Measurements from ENCODE around the gene TFRC.
"Not testable (repeated sequence)": the region's sequence is repeated elsewhere in the genome, so short reads cannot be mapped to it uniquely, and the experiment has no call there.

The TFRC gene

DNA sequence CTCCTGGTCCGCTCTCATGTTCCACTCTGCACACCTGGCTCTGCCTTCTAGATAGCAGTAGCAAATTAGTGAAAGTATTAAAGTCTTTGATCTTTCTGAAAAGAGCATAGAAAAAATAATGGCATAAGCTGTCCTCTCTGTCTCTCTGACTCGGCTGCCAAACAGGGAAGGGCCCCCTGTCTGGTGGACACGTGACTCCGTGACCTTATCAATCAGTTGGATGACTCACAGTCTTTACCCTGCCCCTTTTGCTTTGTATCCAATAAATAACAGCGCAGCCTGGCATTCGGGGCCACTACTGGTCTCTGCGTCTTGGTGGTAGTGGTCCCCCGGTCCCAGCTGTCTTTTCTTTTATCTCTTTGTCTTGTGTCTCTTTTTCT is 59.4 kb downstream of the TFRC start:
- H4K91ac ChIP-seq (ENCODE audit: low read length); H3K4me2 ChIP-seq (ENCODE audit: low read length, poor library complexity, severe bottlenecking); H2BK15ac ChIP-seq (ENCODE audit: low read depth, poor library complexity, severe bottlenecking); H2BK12ac ChIP-seq (ENCODE audit: low read length in 2 of 2); H3K4me1 ChIP-seq (ENCODE audit: control insufficient read depth, insufficient read depth, low read depth, low read length); H2AFZ ChIP-seq (ENCODE audit: low read depth, low read length); H3K4ac ChIP-seq (ENCODE audit: low read depth in 1 of 2, low read length in 2 of 2); H3K79me1 ChIP-seq (replicated peaks; ENCODE audit: low read length, poor library complexity, severe bottlenecking); H3K14ac ChIP-seq (ENCODE audit: low read length in 2 of 2); H3K9ac ChIP-seq (ENCODE audit: low read length); H3K23ac ChIP-seq (ENCODE audit: low read length in 2 of 2); H2BK5ac ChIP-seq (ENCODE audit: low read depth, low read length, poor library complexity, severe bottlenecking); H3K27ac ChIP-seq (ENCODE audit: low read length, poor library complexity, severe bottlenecking); H3K36me3 ChIP-seq (ENCODE audit: control insufficient read depth in 1 of 2, insufficient read depth in 2 of 2, low read depth in 1 of 2, low read length in 2 of 2); H3K18ac ChIP-seq (ENCODE audit: low read depth in 1 of 2, low read length in 2 of 2); H3K9me3 ChIP-seq (ENCODE audit: control insufficient read depth, low read length); H3K4me3 ChIP-seq (ENCODE audit: insufficient read depth in 1 of 2, low read depth in 1 of 2, low read length in 2 of 2); H2BK120ac ChIP-seq (ENCODE audit: low read depth, low read length); DNase-seq; H4K8ac ChIP-seq (ENCODE audit: low read length); H2AK5ac ChIP-seq (ENCODE audit: low read length, severe bottlenecking): not testable (repeated sequence)
- peaks cover 10 to 21% of the 10 kb centered on the region in 2 experiments for H3K27me3 ChIP-seq (ENCODE audit: control insufficient read depth in 1 of 2, insufficient read depth in 1 of 2, low read length in 2 of 2)
- WGBS: 82% methylated on average over 8 of the region's 8 CpGs

DNA sequence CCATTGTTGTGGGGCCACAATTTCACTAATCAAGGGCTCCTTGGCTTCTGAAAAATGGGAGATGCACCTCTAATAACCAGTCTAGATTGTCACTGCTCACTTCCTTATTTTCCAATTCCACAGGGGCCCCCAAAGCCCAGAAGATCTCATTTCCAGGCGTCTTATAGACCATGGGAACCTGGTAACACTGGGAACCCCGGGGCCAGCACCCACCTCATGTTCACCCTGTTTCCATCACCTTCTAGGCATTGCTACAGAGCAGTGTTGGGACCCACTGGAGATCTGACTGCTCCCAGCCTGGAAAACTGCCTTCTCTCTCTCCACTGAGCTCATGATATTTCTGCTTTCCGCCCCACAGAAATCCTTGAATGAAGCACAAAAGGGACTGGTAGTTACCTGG is 61.5 kb downstream of the TFRC start:
- Histone ChIP-seq H3K4me1 (ENCODE audit: control insufficient read depth, insufficient read depth, low read depth, low read length) (peaks cover 2% of the 10 kb centered on the region), H4K8ac (ENCODE audit: low read length) (no peak overlapping the region), H3K9ac (ENCODE audit: low read length) (no peak overlapping the region), H3K14ac (ENCODE audit: low read length in 2 of 2) (no peak overlapping the region), H4K91ac (ENCODE audit: low read length) (no peak overlapping the region), H2BK5ac (ENCODE audit: low read depth, low read length, poor library complexity, severe bottlenecking) (no peak overlapping the region), H3K23ac (ENCODE audit: low read length in 2 of 2) (no peak overlapping the region), H2AK5ac (ENCODE audit: low read length, severe bottlenecking) (no peak overlapping the region), H3K4me2 (ENCODE audit: low read length, poor library complexity, severe bottlenecking) (no peak overlapping the region), H2AFZ (ENCODE audit: low read depth, low read length) (no peak overlapping the region), H3K4me3 (ENCODE audit: insufficient read depth in 1 of 2, low read depth in 1 of 2, low read length in 2 of 2) (no peak overlapping the region), H3K18ac (ENCODE audit: low read depth in 1 of 2, low read length in 2 of 2) (no peak overlapping the region), H2BK15ac (ENCODE audit: low read depth, poor library complexity, severe bottlenecking) (no peak overlapping the region), H3K79me1 (replicated peaks; ENCODE audit: low read length, poor library complexity, severe bottlenecking) (no peaks in the 10 kb centered on the region), H2BK120ac (ENCODE audit: low read depth, low read length) (no peak overlapping the region), H3K27me3 (ENCODE audit: control insufficient read depth in 1 of 2, insufficient read depth in 1 of 2, low read length in 2 of 2) (peaks cover 9% of the 10 kb centered on the region in 2 experiments), H3K36me3 (ENCODE audit: control insufficient read depth in 1 of 2, insufficient read depth in 2 of 2, low read depth in 1 of 2, low read length in 2 of 2) (no peaks in the 10 kb centered on the region), H3K9me3 (ENCODE audit: control insufficient read depth, low read length) (no peaks in the 10 kb centered on the region), H2BK12ac (ENCODE audit: low read length in 2 of 2) (no peak overlapping the region), H3K27ac (ENCODE audit: low read length, poor library complexity, severe bottlenecking) (no peak overlapping the region), H3K4ac (ENCODE audit: low read depth in 1 of 2, low read length in 2 of 2) (no peak overlapping the region)
- 28% methylated on average over 2 of the region's 3 CpGs for WGBS
- no peak for DNase-seq

DNA sequence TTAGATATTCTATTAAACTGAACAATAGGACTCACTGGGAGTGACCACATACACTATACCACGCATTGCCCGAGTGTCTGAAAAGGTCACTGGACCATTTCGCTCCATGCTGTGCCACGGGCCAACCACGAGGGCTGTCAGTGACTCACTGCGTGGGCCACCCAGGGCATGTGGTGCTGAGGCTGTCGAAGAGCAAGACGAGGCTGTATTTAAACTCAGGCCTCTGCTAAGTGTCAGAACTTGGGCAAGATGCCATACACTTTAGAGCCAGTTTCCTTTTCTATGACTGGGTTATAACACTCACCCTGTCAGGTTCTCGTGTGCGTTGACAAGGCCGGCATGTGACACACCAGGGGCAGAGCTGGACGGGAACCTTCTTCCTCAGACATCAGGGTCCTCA is 62.3 kb downstream of the TFRC start:
- not testable (repeated sequence) for H2AFZ ChIP-seq (ENCODE audit: low read depth, low read length); H2AK5ac ChIP-seq (ENCODE audit: low read length, severe bottlenecking); H3K4ac ChIP-seq (ENCODE audit: low read depth in 1 of 2, low read length in 2 of 2); H3K18ac ChIP-seq (ENCODE audit: low read depth in 1 of 2, low read length in 2 of 2); H3K27me3 ChIP-seq (ENCODE audit: control insufficient read depth in 1 of 2, insufficient read depth in 1 of 2, low read length in 2 of 2); H2BK15ac ChIP-seq (ENCODE audit: low read depth, poor library complexity, severe bottlenecking); H3K23ac ChIP-seq (ENCODE audit: low read length in 2 of 2); H2BK5ac ChIP-seq (ENCODE audit: low read depth, low read length, poor library complexity, severe bottlenecking); H3K36me3 ChIP-seq (ENCODE audit: control insufficient read depth in 1 of 2, insufficient read depth in 2 of 2, low read depth in 1 of 2, low read length in 2 of 2); H3K27ac ChIP-seq (ENCODE audit: low read length, poor library complexity, severe bottlenecking); H4K8ac ChIP-seq (ENCODE audit: low read length); H2BK12ac ChIP-seq (ENCODE audit: low read length in 2 of 2); H3K4me3 ChIP-seq (ENCODE audit: insufficient read depth in 1 of 2, low read depth in 1 of 2, low read length in 2 of 2); H3K14ac ChIP-seq (ENCODE audit: low read length in 2 of 2); H3K9me3 ChIP-seq (ENCODE audit: control insufficient read depth, low read length); H3K4me2 ChIP-seq (ENCODE audit: low read length, poor library complexity, severe bottlenecking); H3K79me1 ChIP-seq (replicated peaks; ENCODE audit: low read length, poor library complexity, severe bottlenecking); H4K91ac ChIP-seq (ENCODE audit: low read length); H3K9ac ChIP-seq (ENCODE audit: low read length); H2BK120ac ChIP-seq (ENCODE audit: low read depth, low read length); H3K4me1 ChIP-seq (ENCODE audit: control insufficient read depth, insufficient read depth, low read depth, low read length)
- DNase-seq: peak; percentile 32
- 69% methylated on average over 12 of the region's 12 CpGs for WGBS

DNA sequence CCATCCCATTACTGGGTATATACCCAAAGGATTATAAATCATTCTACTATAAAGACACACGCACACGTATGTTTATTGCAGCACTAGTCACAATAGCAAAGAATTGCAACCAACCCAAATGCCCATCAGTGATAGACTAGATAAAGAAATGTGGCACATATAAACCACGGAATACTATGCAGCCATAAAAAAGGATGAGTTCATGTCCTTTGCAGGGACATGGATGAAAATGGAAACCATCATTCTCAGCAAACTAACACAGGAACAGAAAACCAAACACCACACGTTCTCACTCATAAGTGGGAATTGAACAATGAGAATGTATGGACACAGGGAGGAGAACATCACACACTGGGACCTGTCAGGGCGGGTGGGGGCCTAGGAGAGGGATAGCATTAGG is 63.7 kb downstream of the TFRC start:
- WGBS: 78% methylated on average over 4 of the region's 5 CpGs

More for the DNA sequence above, 63.7 kb downstream of the TFRC start:
- not testable (repeated sequence) for H3K27me3 ChIP-seq (ENCODE audit: control insufficient read depth in 1 of 2, insufficient read depth in 1 of 2, low read length in 2 of 2); H3K4ac ChIP-seq (ENCODE audit: low read depth in 1 of 2, low read length in 2 of 2); H2AFZ ChIP-seq (ENCODE audit: low read depth, low read length); H3K4me1 ChIP-seq (ENCODE audit: control insufficient read depth, insufficient read depth, low read depth, low read length); H3K9me3 ChIP-seq (ENCODE audit: control insufficient read depth, low read length); H3K23ac ChIP-seq (ENCODE audit: low read length in 2 of 2); H4K8ac ChIP-seq (ENCODE audit: low read length); H2BK15ac ChIP-seq (ENCODE audit: low read depth, poor library complexity, severe bottlenecking); H3K27ac ChIP-seq (ENCODE audit: low read length, poor library complexity, severe bottlenecking); H4K91ac ChIP-seq (ENCODE audit: low read length); H3K14ac ChIP-seq (ENCODE audit: low read length in 2 of 2); H3K4me3 ChIP-seq (ENCODE audit: insufficient read depth in 1 of 2, low read depth in 1 of 2, low read length in 2 of 2); H2BK5ac ChIP-seq (ENCODE audit: low read depth, low read length, poor library complexity, severe bottlenecking); DNase-seq; H3K36me3 ChIP-seq (ENCODE audit: control insufficient read depth in 1 of 2, insufficient read depth in 2 of 2, low read depth in 1 of 2, low read length in 2 of 2); H2BK120ac ChIP-seq (ENCODE audit: low read depth, low read length); H2BK12ac ChIP-seq (ENCODE audit: low read length in 2 of 2); H3K4me2 ChIP-seq (ENCODE audit: low read length, poor library complexity, severe bottlenecking); H3K79me1 ChIP-seq (replicated peaks; ENCODE audit: low read length, poor library complexity, severe bottlenecking); H3K18ac ChIP-seq (ENCODE audit: low read depth in 1 of 2, low read length in 2 of 2); H3K9ac ChIP-seq (ENCODE audit: low read length); H2AK5ac ChIP-seq (ENCODE audit: low read length, severe bottlenecking)

Data from mesenchymal stem cell (in vitro differentiated cells and primary cell).